KMS-11 (cell line): ENCODE results near the gene GSE1.

Experiments used
- H2AFZ ChIP-seq: fragments of 200-600 bp; sonication (generic); 2 replicates; pipeline ENCODE4 v1.6.1; 2016; ENCODE audit warnings: antibody characterized with exemption, mixed run types, low read depth
- H3K27ac ChIP-seq: fragments of 200-600 bp; sonication (generic); 2 replicates; pipeline ENCODE4 v1.6.1; 2016; ENCODE audit warnings: mild to moderate bottlenecking, mixed run types
- H3K27me3 ChIP-seq: fragments of 200-600 bp; sonication (generic); 2 replicates; pipeline ENCODE4 v1.6.1; 2017; ENCODE audit warnings: mild to moderate bottlenecking, low read depth, mixed run types, moderate library complexity; ENCODE audit not compliant: insufficient read depth
- H3K36me3 ChIP-seq: fragments of 200-600 bp; sonication (generic); 2 replicates; pipeline ENCODE4 v1.6.1; 2017; ENCODE audit warnings: mild to moderate bottlenecking, mixed run types; ENCODE audit not compliant: insufficient read depth
- H3K4me1 ChIP-seq: fragments of 200-600 bp; sonication (generic); 2 replicates; pipeline ENCODE4 v1.6.1; 2016; ENCODE audit warnings: mild to moderate bottlenecking, low read depth, mixed run types; ENCODE audit not compliant: poor library complexity, severe bottlenecking
- H3K4me2 ChIP-seq: fragments of 200-600 bp; sonication (generic); 2 replicates; pipeline ENCODE4 v1.7.0; 2016; ENCODE audit warnings: mild to moderate bottlenecking, mixed run types
- H3K4me3 ChIP-seq: fragments of 200-600 bp; sonication (generic); IDR thresholded peaks from 2 replicates; pipeline ENCODE4 v1.6.1; 2017; ENCODE audit warnings: low read depth, low read length, mixed read lengths; ENCODE audit not compliant: insufficient read depth
- H3K79me2 ChIP-seq: fragments of 200-600 bp; sonication (generic); 2 replicates; pipeline ENCODE4 v1.6.1; 2016; ENCODE audit warnings: low read depth, mixed run types; ENCODE audit not compliant: insufficient read depth
- H3K9ac ChIP-seq: fragments of 200-600 bp; sonication (generic); 2 replicates; pipeline ENCODE4 v1.6.1; 2016; ENCODE audit warnings: mild to moderate bottlenecking, mixed run types
- H4K20me1 ChIP-seq: fragments of 200-600 bp; sonication (generic); 2 replicates; pipeline ENCODE4 v1.6.1; 2016; ENCODE audit warnings: mild to moderate bottlenecking, mixed run types; ENCODE audit not compliant: insufficient read depth
- TF ChIP-seq, protein P1 (sequence below): fragments of 200-600 bp; sonication (generic); conservative IDR thresholded peaks from 2 replicates; pipeline ENCODE4 v1.6.1; 2017; ENCODE audit warnings: low read depth, mild to moderate bottlenecking, antibody characterized with exemption, low read length, moderate library complexity, mixed read lengths

Gene GSE1

DNA sequence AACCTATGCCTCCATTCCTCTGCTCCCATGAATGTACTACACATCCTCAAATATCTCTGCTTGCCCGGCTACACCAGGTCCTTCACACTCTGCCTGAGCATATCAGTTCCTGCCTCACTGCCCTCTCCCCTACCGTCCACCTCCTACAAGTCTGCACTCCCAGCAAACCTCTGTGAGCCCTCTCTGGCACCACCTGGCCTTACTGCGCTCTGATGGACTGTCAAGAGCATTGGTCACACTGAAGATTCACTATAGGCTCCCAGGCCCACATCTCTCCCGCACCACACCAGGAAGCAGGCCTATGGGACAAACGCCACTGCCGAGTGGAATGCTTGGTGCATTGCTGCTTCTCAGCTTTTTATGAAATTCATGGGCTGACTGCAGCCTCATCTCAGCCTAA is 66.7 kb downstream of the GSE1 start:
- no peak overlapping the region for H3K4me2 ChIP-seq
- H3K36me3 ChIP-seq = peaks cover 3% of the 10 kb centered on the region; the same call in 1 of the 2 replicates
- no peak overlapping the region for H3K9ac ChIP-seq
- H2AFZ ChIP-seq = no peak overlapping the region
- no peak overlapping the region for H3K4me3 ChIP-seq
- TF ChIP-seq, protein P1, sequence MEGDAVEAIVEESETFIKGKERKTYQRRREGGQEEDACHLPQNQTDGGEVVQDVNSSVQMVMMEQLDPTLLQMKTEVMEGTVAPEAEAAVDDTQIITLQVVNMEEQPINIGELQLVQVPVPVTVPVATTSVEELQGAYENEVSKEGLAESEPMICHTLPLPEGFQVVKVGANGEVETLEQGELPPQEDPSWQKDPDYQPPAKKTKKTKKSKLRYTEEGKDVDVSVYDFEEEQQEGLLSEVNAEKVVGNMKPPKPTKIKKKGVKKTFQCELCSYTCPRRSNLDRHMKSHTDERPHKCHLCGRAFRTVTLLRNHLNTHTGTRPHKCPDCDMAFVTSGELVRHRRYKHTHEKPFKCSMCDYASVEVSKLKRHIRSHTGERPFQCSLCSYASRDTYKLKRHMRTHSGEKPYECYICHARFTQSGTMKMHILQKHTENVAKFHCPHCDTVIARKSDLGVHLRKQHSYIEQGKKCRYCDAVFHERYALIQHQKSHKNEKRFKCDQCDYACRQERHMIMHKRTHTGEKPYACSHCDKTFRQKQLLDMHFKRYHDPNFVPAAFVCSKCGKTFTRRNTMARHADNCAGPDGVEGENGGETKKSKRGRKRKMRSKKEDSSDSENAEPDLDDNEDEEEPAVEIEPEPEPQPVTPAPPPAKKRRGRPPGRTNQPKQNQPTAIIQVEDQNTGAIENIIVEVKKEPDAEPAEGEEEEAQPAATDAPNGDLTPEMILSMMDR = no peak
- H3K4me1 ChIP-seq = peaks cover 36% of the 10 kb centered on the region
- no peak overlapping the region for H3K27ac ChIP-seq
- no peaks in the 10 kb centered on the region for H3K27me3 ChIP-seq
- peaks cover 4% of the 10 kb centered on the region; the same call in 1 of the 2 replicates for H3K79me2 ChIP-seq
- H4K20me1 ChIP-seq = no peaks in the 10 kb centered on the region

GRCh38 chr16:85680352-85680944 is 67.3 kb downstream of the GSE1 start:
- no peaks in the 10 kb centered on the region for H3K27me3 ChIP-seq
- peaks cover 4% of the 10 kb centered on the region; the same call in 1 of the 2 replicates for H3K79me2 ChIP-seq
- no peak overlapping the region for H3K9ac ChIP-seq
- H3K4me3 ChIP-seq = no peak overlapping the region
- H3K27ac ChIP-seq = no peak overlapping the region
- no peak overlapping the region for H2AFZ ChIP-seq
- H3K4me2 ChIP-seq = no peak overlapping the region
- TF ChIP-seq, protein P1 = no peak
- H3K4me1 ChIP-seq = peaks cover 31% of the 10 kb centered on the region
- no peaks in the 10 kb centered on the region for H4K20me1 ChIP-seq
- peaks cover 3% of the 10 kb centered on the region; the same call in 1 of the 2 replicates for H3K36me3 ChIP-seq

DNA sequence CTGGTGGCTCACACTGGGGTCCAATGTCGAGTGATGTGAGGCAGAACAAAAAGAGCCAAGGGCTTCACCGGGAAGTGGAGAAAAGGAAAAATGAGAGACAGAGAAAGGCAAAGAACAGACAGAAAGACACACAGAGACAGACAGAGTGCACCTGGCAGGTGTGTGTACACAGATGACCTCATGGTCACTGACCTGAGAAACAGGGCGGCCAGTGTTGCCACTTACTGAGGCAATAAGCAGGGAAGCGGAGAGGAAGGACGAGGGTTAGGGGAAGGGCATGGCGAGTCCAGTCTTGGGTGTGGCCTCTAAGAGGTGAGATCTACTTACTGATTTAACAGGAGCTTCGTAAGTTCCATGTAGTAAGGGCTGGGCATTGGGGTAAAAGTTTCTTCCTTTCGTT is 68.1 kb downstream of the GSE1 start:
- Histone ChIP-seq H3K4me2 (no peak overlapping the region), H3K27me3 (no peaks in the 10 kb centered on the region), H3K36me3 (peaks cover 6% of the 10 kb centered on the region), H2AFZ (no peak overlapping the region), H3K4me1 (peaks cover 22% of the 10 kb centered on the region), H3K4me3 (no peak overlapping the region), H3K79me2 (peaks cover 7% of the 10 kb centered on the region; the same call in 1 of the 2 replicates), H4K20me1 (no peaks in the 10 kb centered on the region), H3K9ac (no peak overlapping the region), H3K27ac (no peak overlapping the region)
- TF ChIP-seq, protein P1 = no peak

DNA sequence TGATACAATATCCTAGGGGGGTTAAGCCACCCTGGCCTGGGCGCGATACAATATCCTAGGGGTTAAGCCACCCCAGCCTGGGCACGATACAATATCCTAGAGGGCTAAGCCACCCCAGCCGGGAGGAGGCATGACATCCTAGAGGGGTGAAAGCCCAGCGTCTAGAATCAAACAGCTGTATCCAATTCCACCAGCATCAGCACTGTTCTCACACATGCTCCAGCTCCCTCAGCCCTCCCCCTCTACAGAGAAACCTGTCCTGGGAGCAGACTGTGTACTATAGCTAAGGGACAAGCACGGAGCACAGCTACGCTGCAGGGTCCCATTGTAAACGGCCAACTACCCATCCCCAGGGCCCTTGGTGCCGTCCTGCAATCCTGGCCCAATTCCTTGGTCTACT is 69.4 kb downstream of the GSE1 start:
- H3K4me1 ChIP-seq = peaks cover 22% of the 10 kb centered on the region
- H4K20me1 ChIP-seq = no peaks in the 10 kb centered on the region
- H3K79me2 ChIP-seq = peaks cover 19% of the 10 kb centered on the region
- no peak overlapping the region for H3K27ac ChIP-seq
- no peak overlapping the region for H3K4me3 ChIP-seq
- H2AFZ ChIP-seq = no peak overlapping the region
- no peaks in the 10 kb centered on the region for H3K27me3 ChIP-seq
- TF ChIP-seq, protein P1 = no peak
- peaks cover 6% of the 10 kb centered on the region for H3K36me3 ChIP-seq
- H3K4me2 ChIP-seq = no peak overlapping the region
- no peak overlapping the region for H3K9ac ChIP-seq
